GM23338 (cell line): ENCODE results near the gene AJUBA. TPM values are rescaled to one million over a fixed set of nuclear protein-coding genes. Genes with fewer than 3 reads are reported as not detected.
"Not testable (repeated sequence)": the region's sequence is repeated elsewhere in the genome, so short reads cannot be mapped to it uniquely, and the experiment has no call there.

Experiments used
- ATAC-seq: fragments of 200-7000 bp; cut with Tn5 transposase; 3 replicates; pipeline ENCODE4 v1.9.1; 2020
- DNase-seq: peaks from one replicate; pipeline ENCODE4 v3.0.0-alpha.2; 2015; ENCODE audit warnings: low spot score
- H2AFZ ChIP-seq: fragments of 200-600 bp; sonication (generic); 2 replicates; pipeline ENCODE4 v1.8.0; 2016; ENCODE audit warnings: antibody characterized with exemption, mild to moderate bottlenecking, moderate library complexity
- H3F3A ChIP-seq: fragments of 200-600 bp; sonication (generic); replicated peaks from 2 replicates; pipeline ENCODE4 v1.8.0; 2017; ENCODE audit warnings: antibody characterized with exemption, mixed run types, low read depth
- H3K27ac ChIP-seq: fragments of 200-600 bp; sonication (generic); 2 replicates; pipeline ENCODE4 v1.6.1; 2016; ENCODE audit warnings: low read depth
- H3K27me3 ChIP-seq: fragments of 200-600 bp; sonication (generic); 2 replicates; pipeline ENCODE4 v1.8.0; 2016; ENCODE audit warnings: mild to moderate bottlenecking, mixed run types, moderate library complexity; ENCODE audit not compliant: insufficient read depth
- H3K36me3 ChIP-seq: fragments of 200-600 bp; sonication (generic); 2 replicates; pipeline ENCODE4 v1.8.0; 2016; ENCODE audit warnings: mild to moderate bottlenecking; ENCODE audit not compliant: insufficient read depth
- H3K4me1 ChIP-seq: fragments of 200-600 bp; sonication (generic); 2 replicates; pipeline ENCODE4 v1.8.0; 2016; ENCODE audit warnings: mild to moderate bottlenecking, moderate library complexity; ENCODE audit not compliant: insufficient read depth
- H3K4me2 ChIP-seq: fragments of 200-600 bp; sonication (generic); 2 replicates; pipeline ENCODE4 v1.7.1; 2017; ENCODE audit warnings: mixed run types
- H3K4me3 ChIP-seq: fragments of 200-600 bp; sonication (generic); 2 replicates; pipeline ENCODE4 v1.6.1; 2016; ENCODE audit warnings: mixed run types
- H3K79me2 ChIP-seq: fragments of 200-600 bp; sonication (generic); replicated peaks from 2 replicates; pipeline ENCODE4 v1.8.0; 2017; ENCODE audit warnings: mild to moderate bottlenecking; ENCODE audit not compliant: insufficient read depth
- H3K9me2 ChIP-seq: fragments of 200-600 bp; sonication (generic); 2 replicates; pipeline ENCODE4 v1.8.0; 2017; ENCODE audit not compliant: insufficient read depth
- H4K20me1 ChIP-seq: fragments of 200-600 bp; sonication (generic); replicated peaks from 2 replicates; pipeline ENCODE4 v1.8.0; 2017; ENCODE audit warnings: mild to moderate bottlenecking; ENCODE audit not compliant: insufficient read depth
- H3K27ac Mint-ChIP-seq: 2 replicates; pipeline ENCODE4 v1.8.0; 2020; ENCODE audit warnings: inconsistent platforms, mild to moderate bottlenecking, moderate library complexity, mixed read lengths
- H3K27me3 Mint-ChIP-seq: 3 replicates; pipeline ENCODE4 v1.8.0; 2022; ENCODE audit warnings: low read depth, mild to moderate bottlenecking, moderate library complexity, mixed read lengths, inconsistent platforms; ENCODE audit not compliant: insufficient read depth, poor library complexity
- H3K36me3 Mint-ChIP-seq: 3 replicates; pipeline ENCODE4 v1.8.0; 2021; ENCODE audit warnings: low read depth, mild to moderate bottlenecking, inconsistent platforms, moderate library complexity, mixed read lengths
- H3K4me1 Mint-ChIP-seq: 3 replicates; pipeline ENCODE4 v1.8.0; 2020; ENCODE audit warnings: mild to moderate bottlenecking, inconsistent platforms, mixed read lengths
- H3K4me3 Mint-ChIP-seq: 3 replicates; pipeline ENCODE4 v1.8.0; 2021; ENCODE audit warnings: moderate library complexity, mild to moderate bottlenecking, inconsistent platforms, mixed read lengths
- H3K9me3 Mint-ChIP-seq: 3 replicates; pipeline ENCODE4 v1.8.0; 2020; ENCODE audit warnings: moderate library complexity, mild to moderate bottlenecking, inconsistent platforms, mixed read lengths
- CREB1 ChIP-seq: fragments of 250-450 bp; sonication (Bioruptor Pico); IDR thresholded peaks from 2 replicates; pipeline ENCODE4 v1.5.0; 2020; ENCODE audit warnings: low read depth, mild to moderate bottlenecking, moderate library complexity
- CTCF ChIP-seq, 2 experiments: fragments of 200-600 bp in 1 of 2; sonication (generic) in 1 of 2; conservative IDR thresholded peaks; 2 replicates each; pipeline versions ENCODE4 v1.5.1 to v1.6.1; 2016 to 2017; ENCODE audit warnings: antibody characterized with exemption in 2 of 2, low read depth in 2 of 2, mild to moderate bottlenecking in 2 of 2, moderate library complexity in 1 of 2
- ETS1 ChIP-seq: IDR thresholded peaks from 2 replicates; pipeline ENCODE4 v1.6.1; 2016; ENCODE audit warnings: antibody characterized with exemption
- EZH2 ChIP-seq: fragments of 200-600 bp; sonication (generic); IDR thresholded peaks from one replicate; pipeline ENCODE4 v1.8.0; 2017; ENCODE audit warnings: antibody characterized with exemption, mild to moderate bottlenecking, low read depth; ENCODE audit not compliant: unreplicated experiment
- EZH2phosphoT487 ChIP-seq: fragments of 200-600 bp; sonication (generic); IDR thresholded peaks from one replicate; pipeline ENCODE4 v1.8.1; 2018; ENCODE audit warnings: antibody characterized with exemption; ENCODE audit not compliant: unreplicated experiment
- JUNB ChIP-seq: IDR thresholded peaks from one replicate; pipeline ENCODE4 v1.6.1; 2016; ENCODE audit warnings: antibody characterized with exemption; ENCODE audit not compliant: unreplicated experiment
- NANOG ChIP-seq: IDR thresholded peaks from 2 replicates; pipeline ENCODE4 v1.6.1; 2016; ENCODE audit warnings: antibody characterized with exemption, borderline replicate concordance
- POLR2AphosphoS5 ChIP-seq: IDR thresholded peaks from 2 replicates; pipeline ENCODE4 v1.6.1; 2016; ENCODE audit warnings: antibody characterized with exemption, low read depth
- STAT1 ChIP-seq: IDR thresholded peaks from one replicate; pipeline ENCODE4 v1.6.1; 2016; ENCODE audit warnings: antibody characterized with exemption; ENCODE audit not compliant: unreplicated experiment
- ZNF114 ChIP-seq: fragments of 250-450 bp; sonication (Bioruptor Pico); IDR thresholded peaks from 2 replicates; pipeline ENCODE4 v1.5.0; 2020; ENCODE audit warnings: mild to moderate bottlenecking, moderate library complexity
- ZNF331 ChIP-seq: fragments of 250-450 bp; sonication (Bioruptor Pico); IDR thresholded peaks from 2 replicates; pipeline ENCODE4 v1.5.0; 2020; ENCODE audit warnings: low read depth, mild to moderate bottlenecking, moderate library complexity
- polyA plus RNA-seq: library from polyadenylated mRNA; unstranded; fragments of >200 nt; fragmentation: Nextera tagmentation; extraction: Ambion mirVana; gene quantifications from 2 replicates; pipeline ENCODE4 v1.2.1, GENCODE V29; 2016
- total RNA-seq: library from RNA; depleted of rRNA; stranded (reverse); fragments of >200 nt; shearing (Covaris generic); gene quantifications from 2 replicates; pipeline ENCODE4 v1.2.3, GENCODE V29; 2014
- TF ChIP-seq, protein P1 (sequence below): IDR thresholded peaks from one replicate; pipeline ENCODE4 v1.6.1; 2018; ENCODE audit warnings: antibody characterized with exemption; ENCODE audit not compliant: unreplicated experiment

AJUBA gene
- total and polyA plus RNA-seq, 2 experiments from 2014 or later = 11.8 to 55.9 TPM

DNA sequence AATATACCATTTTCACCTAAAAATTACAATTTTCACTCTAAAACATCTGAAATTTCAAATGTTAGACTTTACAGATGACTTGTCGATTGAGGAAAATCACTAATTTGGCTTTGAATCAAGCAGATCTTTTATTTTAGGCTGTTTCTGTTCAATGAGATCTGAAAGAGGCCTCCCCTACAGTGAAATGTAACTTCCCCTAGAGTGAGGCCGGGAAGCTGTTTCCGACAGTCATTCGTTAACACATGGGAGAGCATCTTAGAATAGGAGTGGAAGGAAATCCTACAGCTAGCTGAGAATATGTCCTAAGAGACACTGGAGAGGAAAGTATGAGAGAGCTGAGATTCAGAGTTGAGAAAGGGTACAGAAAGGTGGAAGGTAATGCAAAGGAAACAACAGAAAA lies 33.3 kb upstream of the AJUBA start (continued):
- TF ChIP-seq, protein P1, sequence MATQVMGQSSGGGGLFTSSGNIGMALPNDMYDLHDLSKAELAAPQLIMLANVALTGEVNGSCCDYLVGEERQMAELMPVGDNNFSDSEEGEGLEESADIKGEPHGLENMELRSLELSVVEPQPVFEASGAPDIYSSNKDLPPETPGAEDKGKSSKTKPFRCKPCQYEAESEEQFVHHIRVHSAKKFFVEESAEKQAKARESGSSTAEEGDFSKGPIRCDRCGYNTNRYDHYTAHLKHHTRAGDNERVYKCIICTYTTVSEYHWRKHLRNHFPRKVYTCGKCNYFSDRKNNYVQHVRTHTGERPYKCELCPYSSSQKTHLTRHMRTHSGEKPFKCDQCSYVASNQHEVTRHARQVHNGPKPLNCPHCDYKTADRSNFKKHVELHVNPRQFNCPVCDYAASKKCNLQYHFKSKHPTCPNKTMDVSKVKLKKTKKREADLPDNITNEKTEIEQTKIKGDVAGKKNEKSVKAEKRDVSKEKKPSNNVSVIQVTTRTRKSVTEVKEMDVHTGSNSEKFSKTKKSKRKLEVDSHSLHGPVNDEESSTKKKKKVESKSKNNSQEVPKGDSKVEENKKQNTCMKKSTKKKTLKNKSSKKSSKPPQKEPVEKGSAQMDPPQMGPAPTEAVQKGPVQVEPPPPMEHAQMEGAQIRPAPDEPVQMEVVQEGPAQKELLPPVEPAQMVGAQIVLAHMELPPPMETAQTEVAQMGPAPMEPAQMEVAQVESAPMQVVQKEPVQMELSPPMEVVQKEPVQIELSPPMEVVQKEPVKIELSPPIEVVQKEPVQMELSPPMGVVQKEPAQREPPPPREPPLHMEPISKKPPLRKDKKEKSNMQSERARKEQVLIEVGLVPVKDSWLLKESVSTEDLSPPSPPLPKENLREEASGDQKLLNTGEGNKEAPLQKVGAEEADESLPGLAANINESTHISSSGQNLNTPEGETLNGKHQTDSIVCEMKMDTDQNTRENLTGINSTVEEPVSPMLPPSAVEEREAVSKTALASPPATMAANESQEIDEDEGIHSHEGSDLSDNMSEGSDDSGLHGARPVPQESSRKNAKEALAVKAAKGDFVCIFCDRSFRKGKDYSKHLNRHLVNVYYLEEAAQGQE = no peak

DNA sequence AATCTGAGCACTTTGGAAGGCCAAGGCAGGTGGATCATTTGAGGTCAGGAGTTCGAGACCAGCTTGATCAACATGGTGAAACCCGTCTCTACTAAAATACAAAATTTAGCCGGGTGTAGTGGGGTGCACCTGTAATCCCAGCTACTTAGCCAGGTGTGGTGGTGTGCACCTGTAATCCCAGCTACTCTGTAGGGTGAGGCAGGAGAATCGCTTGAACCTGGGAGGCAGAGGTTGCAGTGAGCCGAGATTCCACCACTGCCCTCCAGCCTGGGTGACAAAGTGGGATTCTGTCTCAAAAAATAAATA lies 31.4 kb upstream of the AJUBA start:
- not testable (repeated sequence) for H3K36me3 Mint-ChIP-seq, DNase-seq, H3K4me1 ChIP-seq, H3K9me2 ChIP-seq, H3F3A ChIP-seq, H3K27me3 ChIP-seq, H3K79me2 ChIP-seq, H3K27me3 Mint-ChIP-seq, H3K9me3 Mint-ChIP-seq, H2AFZ ChIP-seq, H3K4me3 Mint-ChIP-seq, H3K4me2 ChIP-seq, ATAC-seq, H3K36me3 ChIP-seq, H3K27ac Mint-ChIP-seq, H3K4me3 ChIP-seq, H4K20me1 ChIP-seq, H3K27ac ChIP-seq
- peaks cover 14% of the 10 kb centered on the region for H3K4me1 Mint-ChIP-seq

DNA sequence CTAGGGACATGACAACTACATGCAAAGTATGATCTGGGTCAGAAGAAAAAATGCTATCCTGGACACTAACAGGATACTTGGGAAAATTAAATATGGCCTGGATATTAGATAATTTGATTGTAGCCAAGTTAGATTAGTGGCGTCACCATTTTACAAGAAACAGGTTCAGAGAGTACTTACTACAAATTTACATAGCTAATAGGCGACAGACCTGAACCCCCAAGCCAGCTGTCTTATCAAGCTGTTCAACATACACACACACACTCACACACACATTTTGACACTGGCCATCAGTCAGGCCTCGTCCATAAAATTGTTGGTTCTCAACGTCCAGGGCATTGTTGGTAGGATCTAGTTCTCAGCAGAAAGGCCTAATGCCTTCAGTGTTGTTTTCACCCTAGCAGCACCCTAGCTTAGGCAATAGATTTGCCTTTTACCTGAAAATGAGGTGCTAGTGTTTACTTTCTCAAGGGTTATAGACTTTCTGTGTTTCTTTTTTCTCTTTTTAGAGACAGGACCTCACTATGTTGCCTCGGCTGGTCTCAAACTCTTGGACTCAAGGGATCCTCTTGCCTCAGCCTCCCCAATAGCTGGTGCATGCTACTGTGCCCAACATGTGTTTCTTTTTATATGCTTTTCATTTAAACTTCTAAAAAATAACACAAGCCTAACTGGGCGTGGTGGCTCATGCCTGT lies 30.9 kb upstream of the AJUBA start:
- no peak overlapping the region for H3K4me3 ChIP-seq
- H4K20me1 ChIP-seq = no peaks in the 10 kb centered on the region
- Mint-ChIP-seq H3K36me3 (peaks cover 5% of the 10 kb centered on the region; the same call in 1 of the 3 replicates), H3K4me1 (peaks cover 14% of the 10 kb centered on the region), H3K9me3 (no peaks in the 10 kb centered on the region; the same call in 2 of the 3 replicates), H3K27ac (no peak overlapping the region), H3K4me3 (no peak overlapping the region), H3K27me3 (peaks cover 2% of the 10 kb centered on the region)
- H3F3A ChIP-seq = 0 out of 2 replicates have a peak, but pooled peaks cover 3% of the 10 kb centered on the region
- H2AFZ ChIP-seq = no peak overlapping the region
- no peaks in the 10 kb centered on the region for H3K36me3 ChIP-seq
- H3K27ac ChIP-seq = no peak overlapping the region
- no peak overlapping the region for H3K4me2 ChIP-seq
- H3K4me1 ChIP-seq = no peaks in the 10 kb centered on the region
- H3K9me2 ChIP-seq = no peaks in the 10 kb centered on the region
- TF ChIP-seq CTCF (conservative IDR thresholded peaks at IDR 0.05; ENCODE audit: low read depth in 2 of 2) (no peak), ZNF331 (CRISPR knock-in tag) (no peak), POLR2AphosphoS5 (no peak), ZNF114 (CRISPR knock-in tag) (no peak), CREB1 (CRISPR knock-in tag) (no peak), JUNB (no peak), NANOG (no peak), ETS1 (no peak), STAT1 (no peak), EZH2 (no peak), EZH2phosphoT487 (no peak)
- TF ChIP-seq, protein P1 = no peak
- DNase-seq (no peak), ATAC-seq (no peak)
- no peaks in the 10 kb centered on the region for H3K27me3 ChIP-seq
- no peaks in the 10 kb centered on the region for H3K79me2 ChIP-seq
